A549 (cell line): ENCODE data around the gene SIDT2.

Experiments
- CHD4 ChIP-seq: fragments of 200-600 bp; sonication (generic); IDR thresholded peaks from 2 replicates; pipeline ENCODE4 v1.6.1; 2016; ENCODE audit warnings: antibody characterized with exemption, mild to moderate bottlenecking, borderline replicate concordance
- CTCF ChIP-seq: fragments of >200 bp; sonication (Bioruptor Twin); formaldehyde crosslinking; IDR thresholded peaks from 3 replicates; pipeline ENCODE4 v1.5.1; 2016
- PBX3 ChIP-seq: IDR thresholded peaks from 2 replicates; pipeline ENCODE4 v1.6.1; 2012
- POLR2A ChIP-seq: IDR thresholded peaks from 2 replicates; pipeline ENCODE4 v1.6.1; 2012; ENCODE audit warnings: mild to moderate bottlenecking, low read length
- ZNF302 ChIP-seq: fragments of 250-450 bp; sonication (Bioruptor Pico); IDR thresholded peaks from 2 replicates; pipeline ENCODE4 v1.9.0; 2021; ENCODE audit warnings: inconsistent platforms, mild to moderate bottlenecking, moderate library complexity

DNA sequence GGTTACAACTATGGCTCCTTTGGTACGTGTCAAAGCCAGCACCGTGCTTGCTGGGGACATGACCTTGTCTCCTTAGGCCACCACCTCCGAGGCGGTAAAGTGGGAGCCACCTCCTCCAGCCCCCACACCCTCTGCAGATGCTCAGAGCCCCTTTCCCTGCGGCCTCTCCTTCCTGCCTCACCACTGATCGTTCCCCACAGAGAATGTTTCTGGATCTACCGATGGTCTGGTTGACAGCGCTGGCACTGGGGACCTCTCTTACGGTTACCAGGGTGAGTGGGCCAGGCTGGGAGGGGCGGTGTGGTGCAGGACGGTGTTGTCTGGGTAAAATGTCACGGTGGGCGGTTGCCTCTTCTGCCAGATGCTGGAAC lies 8.9 kb downstream of the SIDT2 start:
- TF ChIP-seq CTCF: no peak
- TF ChIP-seq CHD4: no peak
- no peak for TF ChIP-seq ZNF302 (CRISPR knock-in tag)
- no peak for TF ChIP-seq PBX3
- TF ChIP-seq POLR2A: no peak
